GM12878 (cell line): ENCODE measurements around the gene ZNF189.

Experiments used
- EZH2 ChIP-seq: IDR thresholded peaks from 2 replicates; pipeline ENCODE4 v1.6.1; 2012; ENCODE audit warnings: low read depth, mild to moderate bottlenecking, control low read depth, inconsistent platforms, low read length, borderline replicate concordance; ENCODE audit not compliant: control insufficient read depth
- MXI1 ChIP-seq: fragments of 150-350 bp; IDR thresholded peaks from 2 replicates; pipeline ENCODE4 v1.6.1; 2011; ENCODE audit warnings: low read depth, mild to moderate bottlenecking, inconsistent platforms, low read length, improper control_type of control experiment
- TF ChIP-seq, protein P1 (sequence below): IDR thresholded peaks from 2 replicates; pipeline ENCODE4 v1.6.1; 2012; ENCODE audit warnings: low read depth, low read length, improper control_type of control experiment
- TF ChIP-seq, protein P2 (sequence below): fragments of 450-650 bp; IDR thresholded peaks from 2 replicates; pipeline ENCODE4 v1.6.1; 2018; ENCODE audit warnings: mild to moderate bottlenecking, low read depth, moderate library complexity; ENCODE audit not compliant: partially characterized antibody

DNA sequence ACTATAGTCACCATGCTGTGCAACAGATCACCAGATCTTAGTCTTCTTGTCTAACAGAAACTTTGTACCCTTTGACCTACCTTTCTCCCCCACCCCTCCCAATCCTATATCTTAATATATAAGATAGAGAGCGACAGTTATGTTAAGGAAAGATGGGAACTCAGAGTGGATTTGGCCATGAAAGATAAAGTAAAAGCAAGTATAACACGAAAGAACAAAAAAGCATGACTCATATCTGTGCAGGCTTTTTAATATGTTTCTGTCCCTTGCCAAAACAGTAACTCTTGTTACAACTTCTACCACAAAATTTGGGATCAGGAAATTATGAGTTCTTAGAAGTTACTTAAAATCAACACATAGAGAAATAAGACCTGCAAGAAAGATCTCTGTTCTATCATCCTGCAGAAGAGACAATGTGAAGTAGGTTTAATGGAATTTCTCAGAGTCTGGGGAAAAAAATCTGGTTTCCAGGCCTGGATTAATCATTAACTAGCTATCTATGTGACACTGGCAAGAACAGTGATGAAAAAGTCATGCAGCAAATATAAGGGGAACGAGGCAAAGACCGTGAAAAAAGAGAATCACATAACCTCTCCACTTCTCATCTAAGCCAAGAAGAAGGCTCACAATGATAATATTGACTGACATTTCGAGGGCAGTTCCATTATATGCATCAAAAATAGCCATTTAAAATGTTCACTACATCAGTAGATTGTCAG lies 32.5 kb upstream of the ZNF189 start:
- TF ChIP-seq, protein P1, sequence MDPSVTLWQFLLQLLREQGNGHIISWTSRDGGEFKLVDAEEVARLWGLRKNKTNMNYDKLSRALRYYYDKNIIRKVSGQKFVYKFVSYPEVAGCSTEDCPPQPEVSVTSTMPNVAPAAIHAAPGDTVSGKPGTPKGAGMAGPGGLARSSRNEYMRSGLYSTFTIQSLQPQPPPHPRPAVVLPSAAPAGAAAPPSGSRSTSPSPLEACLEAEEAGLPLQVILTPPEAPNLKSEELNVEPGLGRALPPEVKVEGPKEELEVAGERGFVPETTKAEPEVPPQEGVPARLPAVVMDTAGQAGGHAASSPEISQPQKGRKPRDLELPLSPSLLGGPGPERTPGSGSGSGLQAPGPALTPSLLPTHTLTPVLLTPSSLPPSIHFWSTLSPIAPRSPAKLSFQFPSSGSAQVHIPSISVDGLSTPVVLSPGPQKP = no peak
- no peak for TF ChIP-seq MXI1
- TF ChIP-seq, protein P2, sequence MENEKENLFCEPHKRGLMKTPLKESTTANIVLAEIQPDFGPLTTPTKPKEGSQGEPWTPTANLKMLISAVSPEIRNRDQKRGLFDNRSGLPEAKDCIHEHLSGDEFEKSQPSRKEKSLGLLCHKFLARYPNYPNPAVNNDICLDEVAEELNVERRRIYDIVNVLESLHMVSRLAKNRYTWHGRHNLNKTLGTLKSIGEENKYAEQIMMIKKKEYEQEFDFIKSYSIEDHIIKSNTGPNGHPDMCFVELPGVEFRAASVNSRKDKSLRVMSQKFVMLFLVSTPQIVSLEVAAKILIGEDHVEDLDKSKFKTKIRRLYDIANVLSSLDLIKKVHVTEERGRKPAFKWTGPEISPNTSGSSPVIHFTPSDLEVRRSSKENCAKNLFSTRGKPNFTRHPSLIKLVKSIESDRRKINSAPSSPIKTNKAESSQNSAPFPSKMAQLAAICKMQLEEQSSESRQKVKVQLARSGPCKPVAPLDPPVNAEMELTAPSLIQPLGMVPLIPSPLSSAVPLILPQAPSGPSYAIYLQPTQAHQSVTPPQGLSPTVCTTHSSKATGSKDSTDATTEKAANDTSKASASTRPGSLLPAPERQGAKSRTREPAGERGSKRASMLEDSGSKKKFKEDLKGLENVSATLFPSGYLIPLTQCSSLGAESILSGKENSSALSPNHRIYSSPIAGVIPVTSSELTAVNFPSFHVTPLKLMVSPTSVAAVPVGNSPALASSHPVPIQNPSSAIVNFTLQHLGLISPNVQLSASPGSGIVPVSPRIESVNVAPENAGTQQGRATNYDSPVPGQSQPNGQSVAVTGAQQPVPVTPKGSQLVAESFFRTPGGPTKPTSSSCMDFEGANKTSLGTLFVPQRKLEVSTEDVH = no peak
- TF ChIP-seq EZH2 = no peak
